ENCODE measurements around the gene SNAP25. TPM values are rescaled to one million over a fixed set of nuclear protein-coding genes. Genes with fewer than 3 reads are reported as not detected.

The SNAP25 gene
- total and polyA plus RNA-seq, 7 donors = 0.46 to 19.3 (median 6.8) TPM

DNA sequence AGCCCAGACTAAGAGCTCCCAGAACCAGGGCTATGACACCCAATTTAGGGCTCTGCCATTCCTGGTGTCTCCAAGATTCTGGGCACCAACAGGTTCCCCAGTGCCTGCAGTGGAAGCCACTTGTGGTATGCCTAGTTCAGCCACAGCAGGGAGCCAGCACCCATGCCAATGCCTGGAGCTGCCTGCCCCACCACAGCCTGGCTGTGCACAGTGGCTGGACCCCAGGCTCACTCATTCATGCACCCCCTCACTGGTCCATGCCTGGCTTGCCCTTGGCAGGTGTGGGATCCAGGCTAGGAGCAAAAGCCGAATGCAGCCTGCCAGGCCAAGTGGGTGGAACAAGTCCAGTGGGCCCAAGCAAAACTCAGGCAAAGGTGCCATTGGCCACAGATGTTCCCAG, 123.5 kb downstream of the SNAP25 start:
- Histone ChIP-seq H3K27ac (no peak overlapping the region), H3K36me3 (no peaks in the 10 kb centered on the region), H3K4me3 (no peak overlapping the region), H3K9me3 (no peaks in the 10 kb centered on the region), H3K4me1 (no peaks in the 10 kb centered on the region), H3K27me3 (no peaks in the 10 kb centered on the region)
- 78 to 85% methylated on average over 1 of the region's 1 CpG for WGBS, 2 donors
- no peak for TF ChIP-seq POLR2AphosphoS5 (IDR thresholded peaks at IDR 0.05)
- TF ChIP-seq, protein P1, sequence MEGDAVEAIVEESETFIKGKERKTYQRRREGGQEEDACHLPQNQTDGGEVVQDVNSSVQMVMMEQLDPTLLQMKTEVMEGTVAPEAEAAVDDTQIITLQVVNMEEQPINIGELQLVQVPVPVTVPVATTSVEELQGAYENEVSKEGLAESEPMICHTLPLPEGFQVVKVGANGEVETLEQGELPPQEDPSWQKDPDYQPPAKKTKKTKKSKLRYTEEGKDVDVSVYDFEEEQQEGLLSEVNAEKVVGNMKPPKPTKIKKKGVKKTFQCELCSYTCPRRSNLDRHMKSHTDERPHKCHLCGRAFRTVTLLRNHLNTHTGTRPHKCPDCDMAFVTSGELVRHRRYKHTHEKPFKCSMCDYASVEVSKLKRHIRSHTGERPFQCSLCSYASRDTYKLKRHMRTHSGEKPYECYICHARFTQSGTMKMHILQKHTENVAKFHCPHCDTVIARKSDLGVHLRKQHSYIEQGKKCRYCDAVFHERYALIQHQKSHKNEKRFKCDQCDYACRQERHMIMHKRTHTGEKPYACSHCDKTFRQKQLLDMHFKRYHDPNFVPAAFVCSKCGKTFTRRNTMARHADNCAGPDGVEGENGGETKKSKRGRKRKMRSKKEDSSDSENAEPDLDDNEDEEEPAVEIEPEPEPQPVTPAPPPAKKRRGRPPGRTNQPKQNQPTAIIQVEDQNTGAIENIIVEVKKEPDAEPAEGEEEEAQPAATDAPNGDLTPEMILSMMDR (IDR thresholded peaks at IDR 0.05) = no peak
- no peak for TF ChIP-seq POLR2A (IDR thresholded peaks at IDR 0.05)
- TF ChIP-seq EP300 (IDR thresholded peaks at IDR 0.05) = no peak
- intact Hi-C loops (cut with DNase I) = no loop called here
- no peak for DNase-seq

DNA sequence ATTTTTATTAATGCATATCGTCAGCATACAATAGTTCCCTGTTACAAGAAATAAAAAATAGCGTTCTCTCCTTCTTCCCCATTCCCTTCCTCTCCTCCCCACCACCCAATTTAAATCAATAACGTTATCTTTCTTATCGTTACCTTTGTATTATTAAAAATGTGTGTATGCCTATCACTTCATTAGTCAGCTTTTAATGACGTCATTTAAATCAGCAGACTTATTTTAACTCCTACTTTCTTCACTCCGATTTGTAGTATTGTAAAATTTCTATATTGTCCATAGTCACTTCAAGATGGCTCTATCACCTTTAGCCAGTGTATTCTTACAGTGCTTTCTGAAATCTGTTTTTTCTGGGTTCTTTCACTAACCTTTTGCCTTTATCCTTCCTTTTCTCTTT, 126.3 kb downstream of the SNAP25 start:
- WGBS, 2 donors = 85 to 89% methylated on average over 6 of the region's 6 CpGs
- Histone ChIP-seq H3K36me3 (no peaks in the 10 kb centered on the region), H3K4me1 (no peaks in the 10 kb centered on the region), H3K9me3 (no peaks in the 10 kb centered on the region), H3K4me3 (no peak overlapping the region), H3K27me3 (no peaks in the 10 kb centered on the region), H3K27ac (no peak overlapping the region)
- no peak for DNase-seq
- TF ChIP-seq, protein P1 (IDR thresholded peaks at IDR 0.05) = no peak
- TF ChIP-seq EP300 (IDR thresholded peaks at IDR 0.05) = no peak
- TF ChIP-seq POLR2AphosphoS5 (IDR thresholded peaks at IDR 0.05) = no peak
- no peak for TF ChIP-seq POLR2A (IDR thresholded peaks at IDR 0.05)
- intact Hi-C loops (cut with DNase I) = no loop called here

DNA sequence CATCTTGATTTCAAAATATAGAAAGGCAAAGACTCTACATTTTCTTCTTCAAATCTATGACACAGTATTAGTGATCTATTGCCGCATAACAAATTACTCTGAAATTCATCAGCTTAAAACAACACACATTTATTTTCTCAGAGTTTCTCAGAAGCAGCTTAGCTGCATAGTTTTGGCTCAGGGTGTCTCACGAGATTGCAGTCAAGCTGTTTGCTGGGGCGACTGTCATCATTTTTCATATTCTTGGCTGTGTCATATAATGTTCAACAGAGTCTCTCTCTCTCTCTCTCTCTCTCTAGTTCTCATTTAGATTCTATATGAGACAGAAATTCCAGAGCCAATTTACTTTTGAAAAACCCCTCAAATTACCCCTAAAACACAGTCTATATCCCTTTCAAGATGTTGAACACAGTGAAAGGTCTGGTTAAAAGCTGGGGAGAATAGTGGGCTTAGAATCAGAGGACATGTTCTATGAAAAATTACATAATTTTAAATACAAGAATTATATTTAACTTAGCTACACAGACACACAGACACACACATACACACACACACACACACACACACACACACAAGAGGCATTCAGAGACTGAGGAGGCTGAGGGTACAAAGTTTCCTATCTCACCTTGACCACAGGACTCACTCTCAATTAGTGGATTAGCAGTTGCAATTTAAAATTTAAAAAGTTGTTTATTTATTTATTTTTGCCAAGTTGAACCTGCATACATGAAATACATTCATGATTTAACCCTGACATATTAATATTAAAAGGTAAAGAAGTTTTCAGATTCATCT, 128.7 kb downstream of the SNAP25 start:
- intact Hi-C loops (cut with DNase I) = no loop called here
- 79 to 83% methylated on average over 3 of the region's 3 CpGs for WGBS, 2 donors

DNA sequence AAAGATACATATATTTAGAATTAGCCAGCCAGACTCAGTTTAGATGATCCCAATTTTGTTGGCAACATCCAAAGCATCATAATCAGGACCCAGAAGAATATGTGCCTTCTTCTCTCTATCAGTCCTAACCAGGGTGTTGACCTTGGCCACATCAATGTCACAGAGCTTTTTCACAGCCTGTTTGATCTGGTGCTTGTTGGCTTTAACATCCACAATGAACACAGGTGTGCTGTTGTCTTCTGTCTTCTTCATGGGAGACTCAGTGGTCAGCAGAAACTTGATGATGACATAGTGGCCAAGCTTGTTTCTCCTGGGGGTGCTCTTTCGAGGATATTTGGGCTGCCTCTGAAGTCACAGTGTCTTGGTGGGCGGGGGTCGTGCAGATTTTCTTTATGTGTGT, 130.5 kb downstream of the SNAP25 start:
- Histone ChIP-seq H3K4me3 (no peak overlapping the region), H3K27ac (no peak overlapping the region), H3K36me3 (no peaks in the 10 kb centered on the region), H3K27me3 (no peaks in the 10 kb centered on the region), H3K4me1 (no peaks in the 10 kb centered on the region), H3K9me3 (no peaks in the 10 kb centered on the region)
- intact Hi-C loops (cut with DNase I) = no loop called here
- 56 to 81% methylated on average over 3 of the region's 3 CpGs for WGBS, 2 donors
- TF ChIP-seq, protein P1 (IDR thresholded peaks at IDR 0.05) = no peak
- TF ChIP-seq POLR2AphosphoS5 (IDR thresholded peaks at IDR 0.05) (no peak), EP300 (IDR thresholded peaks at IDR 0.05) (no peak), POLR2A (IDR thresholded peaks at IDR 0.05) (no peak)
- DNase-seq = no peak

More for the DNA sequence above, 128.7 kb downstream of the SNAP25 start:
- Histone ChIP-seq H3K27ac (no peak overlapping the region), H3K27me3 (no peaks in the 10 kb centered on the region), H3K9me3 (no peaks in the 10 kb centered on the region), H3K36me3 (no peaks in the 10 kb centered on the region), H3K4me1 (no peaks in the 10 kb centered on the region), H3K4me3 (no peak overlapping the region)
- TF ChIP-seq POLR2AphosphoS5 (IDR thresholded peaks at IDR 0.05) (no peak), EP300 (IDR thresholded peaks at IDR 0.05) (no peak), POLR2A (IDR thresholded peaks at IDR 0.05) (no peak)
- TF ChIP-seq, protein P1 (IDR thresholded peaks at IDR 0.05) = no peak
- DNase-seq = no peak

Measured in sigmoid colon (tissue), 7 donors.